Kidney (tissue), 14 donors: Measurements from ENCODE around the gene TLCD2. TPM values are rescaled to one million over a fixed set of nuclear protein-coding genes. Genes with fewer than 3 reads are reported as not detected.

Source experiments
- DNase-seq, 5 donors: peaks; one replicate each; pipeline ENCODE4 v3.0.0-alpha.2; 2013 to 2020
- FAIRE-seq: peaks from 2 replicates; lab custom pipeline; 2012; peaks lifted over from hg19 to GRCh38; lab: Jason Lieb, UNC
- H3K27ac ChIP-seq, 2 donors: one replicate each; pipeline ENCODE4 v1.7.0; 2013; ENCODE audit warnings: low read depth in 2 of 2, low read length in 2 of 2, inconsistent platforms in 1 of 2
- H3K27me3 ChIP-seq: one replicate; pipeline ENCODE4 v1.7.1; 2013; ENCODE audit warnings: low read length, inconsistent platforms; ENCODE audit not compliant: control insufficient read depth, insufficient read depth
- H3K36me3 ChIP-seq, 3 donors: one replicate each; pipeline versions ENCODE4 v1.7.0 to v1.7.1; 2013; ENCODE audit warnings: low read length in 3 of 3, control low read depth in 1 of 3, inconsistent platforms in 1 of 3; ENCODE audit not compliant: insufficient read depth in 3 of 3, control insufficient read depth in 2 of 3
- H3K4me1 ChIP-seq, 3 donors: one replicate each; pipeline versions ENCODE4 v1.7.0 to v1.7.1; 2013; ENCODE audit warnings: low read length in 3 of 3, inconsistent platforms in 1 of 3, low read depth in 1 of 3; ENCODE audit not compliant: control insufficient read depth in 2 of 3, insufficient read depth in 2 of 3
- H3K4me3 ChIP-seq, 3 donors: one replicate each; pipeline versions ENCODE4 v1.7.0 to v1.8.1; 2013; ENCODE audit warnings: low read length in 3 of 3, control low read depth in 1 of 3, inconsistent platforms in 1 of 3
- H3K9ac ChIP-seq, 3 donors: one replicate each; pipeline versions ENCODE4 v1.7.0 to v1.7.1; 2013; ENCODE audit warnings: low read length in 3 of 3, control low read depth in 1 of 3, inconsistent platforms in 1 of 3
- H3K9me3 ChIP-seq, 3 donors: one replicate each; pipeline versions ENCODE4 v1.7.0 to v1.7.1; 2013; ENCODE audit warnings: low read length in 3 of 3, control low read depth in 1 of 3, inconsistent platforms in 1 of 3; ENCODE audit not compliant: control insufficient read depth in 2 of 3, insufficient read depth in 1 of 3
- intact Hi-C: fragments of 100-400 bp; cut with DNase I; formaldehyde crosslinking; loops from one replicate; pipeline ENCODE4 v1.11.1; 2022
- polyA plus RNA-seq: library from polyadenylated mRNA; stranded (reverse); fragments of 350-450 nt; fragmentation: Illumina TruSeq; extraction: RNeasy Lipid Tissue Mini Kit (QIAGEN cat#74804); gene quantifications from one replicate; pipeline ENCODE4 v1.2.3, GENCODE V29; 2014; ENCODE audit warnings: low read depth, low replicate concordance; ENCODE audit not compliant: insufficient read depth
- total RNA-seq: library from RNA; stranded (reverse); fragmentation: NEBNext Ultra II Directional; extraction: Animal tissue kit (Norgen Biotek cat#: 25700); gene quantifications from one replicate; pipeline ENCODE4 v1.2.1, GENCODE V29; 2021
- TF ChIP-seq, protein P1 (sequence below): IDR thresholded peaks from 3 replicates; pipeline ENCODE4 v1.5.1; 2012; ENCODE audit warnings: mild to moderate bottlenecking, moderate library complexity, borderline replicate concordance; ENCODE audit not compliant: insufficient read depth; ENCODE audit errors: extremely low read depth
- donor health status: control.
- donor health status: control.
- donor health status: control.
- donor health status: control.
- donor health status: control.
- donor health status: DM: yes; HTN: yes; CAD: no.
- donor health status: Normal renal cell carcinoma (clear cell type).

Gene TLCD2
- total and polyA plus RNA-seq, 2 donors from 2014 or later = 1.3 to 6.2 TPM

DNA sequence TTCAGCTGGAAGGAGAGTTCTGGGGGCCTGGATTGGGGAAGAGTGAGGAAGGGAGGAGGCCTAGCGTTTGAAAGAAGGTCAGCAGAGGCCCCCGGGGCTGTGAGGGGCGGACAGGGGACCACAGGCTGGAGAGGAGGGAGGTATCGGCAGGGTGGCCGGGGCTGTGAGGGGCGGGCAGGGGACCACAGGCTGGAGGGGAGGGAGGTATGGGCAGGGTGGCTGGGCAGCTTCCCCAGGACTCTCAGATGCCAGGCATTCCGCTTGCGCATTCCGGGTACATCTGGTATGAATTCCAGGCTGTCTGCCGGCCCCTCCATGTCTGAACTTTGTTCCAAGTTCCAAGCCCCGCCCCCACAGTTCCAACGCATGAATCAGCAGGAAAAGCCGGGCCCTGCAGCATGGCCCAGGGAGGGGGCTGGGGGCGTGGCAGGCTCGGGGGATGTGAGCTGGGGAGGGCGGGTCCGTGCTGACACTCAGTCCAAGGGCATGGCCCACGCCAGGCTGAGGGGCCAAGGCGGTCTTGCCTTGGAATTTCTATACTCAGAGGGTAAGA is 4.3 kb upstream of the TLCD2 start:
- peaks cover 3 to 33% (median 30%) of the 10 kb centered on the region in 3 donors for H3K4me1 ChIP-seq

DNA sequence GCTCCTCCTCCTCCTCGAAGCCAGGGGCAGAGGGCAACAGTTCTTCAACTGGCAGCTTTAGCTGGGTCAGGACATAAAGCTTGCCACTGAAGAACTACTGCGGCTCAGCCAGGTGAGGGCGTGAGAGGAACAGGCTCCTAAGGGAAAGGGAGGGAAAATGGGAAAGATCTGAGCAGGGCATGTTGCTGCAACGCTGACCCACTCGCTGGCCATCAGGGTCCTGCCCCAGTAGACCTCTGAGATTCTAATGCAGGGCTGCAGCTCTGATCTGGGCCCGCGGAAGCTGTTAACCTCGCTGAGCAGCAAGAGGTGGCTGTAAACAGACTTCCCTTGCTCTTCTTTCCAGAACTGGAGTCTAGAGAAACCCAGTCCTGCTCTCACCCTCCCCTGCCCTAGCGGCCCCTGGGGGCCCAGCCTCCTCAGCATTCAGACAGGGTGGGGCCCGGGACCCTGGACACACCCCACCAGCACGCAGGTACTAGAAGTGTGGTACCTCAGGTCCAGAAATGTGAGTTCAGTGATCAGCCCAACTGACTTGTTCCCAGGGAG is 3.8 kb upstream of the TLCD2 start:
- FAIRE-seq (no peak), DNase-seq (peak in 4 of 5 donors; percentile 76 to 85 (median 80))
- H3K4me3 ChIP-seq = peak overlapping the region; percentile 26 to 96 (median 66)
- H3K4me1 ChIP-seq = peaks cover 3 to 33% (median 30%) of the 10 kb centered on the region in 3 donors
- no peaks in the 10 kb centered on the region for H3K9me3 ChIP-seq
- H3K9ac ChIP-seq = peak overlapping the region in 2 of 3 donors; percentile 76 to 81
- TF ChIP-seq, protein P1, sequence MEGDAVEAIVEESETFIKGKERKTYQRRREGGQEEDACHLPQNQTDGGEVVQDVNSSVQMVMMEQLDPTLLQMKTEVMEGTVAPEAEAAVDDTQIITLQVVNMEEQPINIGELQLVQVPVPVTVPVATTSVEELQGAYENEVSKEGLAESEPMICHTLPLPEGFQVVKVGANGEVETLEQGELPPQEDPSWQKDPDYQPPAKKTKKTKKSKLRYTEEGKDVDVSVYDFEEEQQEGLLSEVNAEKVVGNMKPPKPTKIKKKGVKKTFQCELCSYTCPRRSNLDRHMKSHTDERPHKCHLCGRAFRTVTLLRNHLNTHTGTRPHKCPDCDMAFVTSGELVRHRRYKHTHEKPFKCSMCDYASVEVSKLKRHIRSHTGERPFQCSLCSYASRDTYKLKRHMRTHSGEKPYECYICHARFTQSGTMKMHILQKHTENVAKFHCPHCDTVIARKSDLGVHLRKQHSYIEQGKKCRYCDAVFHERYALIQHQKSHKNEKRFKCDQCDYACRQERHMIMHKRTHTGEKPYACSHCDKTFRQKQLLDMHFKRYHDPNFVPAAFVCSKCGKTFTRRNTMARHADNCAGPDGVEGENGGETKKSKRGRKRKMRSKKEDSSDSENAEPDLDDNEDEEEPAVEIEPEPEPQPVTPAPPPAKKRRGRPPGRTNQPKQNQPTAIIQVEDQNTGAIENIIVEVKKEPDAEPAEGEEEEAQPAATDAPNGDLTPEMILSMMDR = peak; percentile 55
- H3K36me3 ChIP-seq = peaks cover 0 to 23% (median 15%) of the 10 kb centered on the region in 3 donors
- H3K27ac ChIP-seq = peak overlapping the region; percentile 95 to 99
- intact Hi-C loops = no loop called here
- H3K27me3 ChIP-seq = no peaks in the 10 kb centered on the region

More for the DNA sequence above, 4.3 kb upstream of the TLCD2 start:
- Histone ChIP-seq H3K9me3 (no peaks in the 10 kb centered on the region), H3K4me3 (peak overlapping the region; percentile 62 to 96 (median 84)), H3K27me3 (no peaks in the 10 kb centered on the region), H3K27ac (peak overlapping the region; percentile 99), H3K9ac (peak overlapping the region; percentile 39 to 91 (median 76)), H3K36me3 (peaks cover 0 to 23% (median 15%) of the 10 kb centered on the region in 3 donors)
- no peak for FAIRE-seq
- peak; percentile 94 to 99 (median 96) for DNase-seq
- intact Hi-C loops = no loop called here
- TF ChIP-seq, protein P1 = no peak

DNA sequence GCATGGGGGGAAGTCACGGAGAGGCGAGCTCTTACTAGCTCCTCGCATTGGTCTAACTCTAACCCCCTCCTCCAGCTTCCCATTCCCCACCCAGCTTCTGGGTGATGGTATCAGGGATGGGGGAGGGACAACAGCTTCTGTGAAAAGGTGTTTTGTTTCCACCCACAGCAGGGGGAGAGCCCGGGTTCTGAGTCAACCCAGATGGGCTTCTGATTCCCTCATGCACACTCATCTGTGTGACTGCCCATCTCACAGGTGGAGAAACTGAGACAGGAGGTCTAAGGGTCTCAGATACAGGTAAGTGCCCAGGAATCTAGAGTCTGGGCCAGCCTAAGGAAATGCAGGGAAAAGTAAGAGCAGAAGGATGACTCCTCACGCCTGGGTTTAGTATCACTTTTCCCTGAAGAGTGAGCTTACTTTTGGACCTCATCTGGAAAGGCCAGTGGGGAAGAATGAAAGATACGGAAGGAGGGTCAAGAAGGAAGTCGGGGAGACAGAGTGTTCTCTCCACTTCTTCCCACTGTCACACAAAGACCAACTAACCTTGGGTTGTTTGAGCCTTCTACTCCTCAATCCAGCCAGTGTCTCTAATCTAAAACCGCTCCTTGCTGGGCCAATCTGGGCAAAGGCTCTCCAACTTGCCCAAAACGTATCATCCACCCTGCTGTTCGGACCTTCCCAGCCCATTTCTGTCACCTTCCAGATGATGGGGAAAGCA is 3.1 kb upstream of the TLCD2 start:
- FAIRE-seq (no peak), DNase-seq (no peak)
- Histone ChIP-seq H3K36me3 (peaks cover 0 to 23% (median 15%) of the 10 kb centered on the region in 3 donors), H3K27me3 (no peaks in the 10 kb centered on the region), H3K9ac (peak overlapping the region in 2 of 3 donors; percentile 76 to 81), H3K4me3 (peak overlapping the region; percentile 26 to 96 (median 66)), H3K9me3 (no peaks in the 10 kb centered on the region), H3K27ac (peak overlapping the region; percentile 95 to 99), H3K4me1 (peaks cover 3 to 31% (median 27%) of the 10 kb centered on the region in 3 donors)
- TF ChIP-seq, protein P1 = no peak
- intact Hi-C loops = no loop called here
